ENCODE measurements around the gene NANOGP8. TPM values are rescaled to one million over a fixed set of nuclear protein-coding genes. Genes with fewer than 3 reads are reported as not detected.
"Not testable (repeated sequence)": the region's sequence is repeated elsewhere in the genome, so short reads cannot be mapped to it uniquely, and the experiment has no call there.

The NANOGP8 gene
- under 0.01 and 1.2 TPM in 2 replicates for total RNA-seq

GRCh38 chr15:35085176-35085919 lies at the start of gene NANOGP8:
Gene NANOGP8 (minus strand): TSS chr15:35085295. CDS start chr15:35085110, 185 bp downstream.
- H3K79me2 ChIP-seq (ENCODE audit: insufficient read depth, low read length); H3K9me3 ChIP-seq (ENCODE audit: low read depth, low read length); H3K27ac ChIP-seq (ENCODE audit: low read depth, low read length); H3K4me3 ChIP-seq (ENCODE audit: insufficient read depth, low read length); H4K20me1 ChIP-seq (ENCODE audit: insufficient read depth, low read length); H3K4me1 ChIP-seq (ENCODE audit: insufficient read depth, low read length); H3K4me2 ChIP-seq (ENCODE audit: insufficient read depth, low read length); H3K36me3 ChIP-seq (ENCODE audit: insufficient read depth, low read length); H3K27me3 ChIP-seq (ENCODE audit: insufficient read depth, low read length); H2AFZ ChIP-seq (ENCODE audit: low read length): not testable (repeated sequence)
- peak; percentile 64 for DNase-seq (ENCODE audit: insufficient read length, low spot score, missing footprints)

- Histone ChIP-seq H3K27ac (ENCODE audit: low read depth, low read length) (no peak overlapping the region), H3K4me1 (ENCODE audit: insufficient read depth, low read length) (no peaks in the 10 kb centered on the region), H4K20me1 (ENCODE audit: insufficient read depth, low read length) (no peaks in the 10 kb centered on the region), H3K36me3 (ENCODE audit: insufficient read depth, low read length) (no peaks in the 10 kb centered on the region), H3K4me2 (ENCODE audit: insufficient read depth, low read length) (no peak overlapping the region), H3K27me3 (ENCODE audit: insufficient read depth, low read length) (no peaks in the 10 kb centered on the region), H3K79me2 (ENCODE audit: insufficient read depth, low read length) (no peaks in the 10 kb centered on the region), H2AFZ (ENCODE audit: low read length) (no peak overlapping the region), H3K4me3 (ENCODE audit: insufficient read depth, low read length) (no peak overlapping the region), H3K9me3 (ENCODE audit: low read depth, low read length) (no peaks in the 10 kb centered on the region)
- DNase-seq (ENCODE audit: insufficient read length, low spot score, missing footprints): no peak
- TF ChIP-seq CTCF (IDR thresholded peaks at IDR 0.05; ENCODE audit: extremely low read depth, low read depth, low read length): no peak
Observed at GRCh38 chr15:35134299-35134698, 49.2 kb upstream of the NANOGP8 start.

- Histone ChIP-seq H3K36me3 (ENCODE audit: insufficient read depth, low read length) (no peaks in the 10 kb centered on the region), H3K79me2 (ENCODE audit: insufficient read depth, low read length) (no peaks in the 10 kb centered on the region), H2AFZ (ENCODE audit: low read length) (no peak overlapping the region), H3K4me3 (ENCODE audit: insufficient read depth, low read length) (no peak overlapping the region), H3K4me1 (ENCODE audit: insufficient read depth, low read length) (no peaks in the 10 kb centered on the region), H3K9me3 (ENCODE audit: low read depth, low read length) (no peaks in the 10 kb centered on the region), H3K4me2 (ENCODE audit: insufficient read depth, low read length) (no peak overlapping the region), H3K27ac (ENCODE audit: low read depth, low read length) (no peak overlapping the region), H4K20me1 (ENCODE audit: insufficient read depth, low read length) (no peaks in the 10 kb centered on the region), H3K27me3 (ENCODE audit: insufficient read depth, low read length) (no peaks in the 10 kb centered on the region)
- DNase-seq (ENCODE audit: insufficient read length, low spot score, missing footprints): no peak
- no peak for TF ChIP-seq CTCF (IDR thresholded peaks at IDR 0.05; ENCODE audit: extremely low read depth, low read depth, low read length)
Observed at GRCh38 chr15:35130245-35130644, 45.1 kb upstream of the NANOGP8 start.

- Histone ChIP-seq H3K79me2 (ENCODE audit: insufficient read depth, low read length) (no peaks in the 10 kb centered on the region), H3K27me3 (ENCODE audit: insufficient read depth, low read length) (no peaks in the 10 kb centered on the region), H3K27ac (ENCODE audit: low read depth, low read length) (no peak overlapping the region), H2AFZ (ENCODE audit: low read length) (no peak overlapping the region), H3K36me3 (ENCODE audit: insufficient read depth, low read length) (no peaks in the 10 kb centered on the region), H3K9me3 (ENCODE audit: low read depth, low read length) (no peaks in the 10 kb centered on the region), H3K4me3 (ENCODE audit: insufficient read depth, low read length) (no peak overlapping the region), H3K4me2 (ENCODE audit: insufficient read depth, low read length) (no peak overlapping the region), H4K20me1 (ENCODE audit: insufficient read depth, low read length) (no peaks in the 10 kb centered on the region), H3K4me1 (ENCODE audit: insufficient read depth, low read length) (no peaks in the 10 kb centered on the region)
- DNase-seq (ENCODE audit: insufficient read length, low spot score, missing footprints): no peak
- no peak for TF ChIP-seq CTCF (IDR thresholded peaks at IDR 0.05; ENCODE audit: extremely low read depth, low read depth, low read length)
Observed at GRCh38 chr15:35129361-35129760, 44.3 kb upstream of the NANOGP8 start.
